ENCODE measurements around the gene LINGO4.

DNA sequence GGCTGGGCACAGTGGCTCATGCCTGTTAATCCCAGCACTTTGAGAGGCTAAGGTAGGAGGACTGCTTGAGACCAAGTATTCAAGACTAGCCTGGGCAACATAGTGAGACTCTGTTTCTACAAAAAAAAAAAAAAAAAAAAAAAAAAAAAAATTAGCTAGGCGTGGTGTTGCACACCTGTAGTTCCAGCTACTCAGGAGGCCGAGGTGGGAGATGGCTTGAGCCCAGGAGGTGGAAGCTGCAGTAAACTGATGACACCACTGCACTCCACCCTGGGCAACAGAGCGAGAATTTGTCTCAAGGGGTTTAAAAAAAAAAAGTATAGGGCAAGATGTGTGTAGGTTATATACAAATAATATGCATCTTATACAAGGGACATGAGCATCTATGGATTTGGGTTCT is 17.5 kb downstream of the LINGO4 start:
- TF ChIP-seq, protein P1, sequence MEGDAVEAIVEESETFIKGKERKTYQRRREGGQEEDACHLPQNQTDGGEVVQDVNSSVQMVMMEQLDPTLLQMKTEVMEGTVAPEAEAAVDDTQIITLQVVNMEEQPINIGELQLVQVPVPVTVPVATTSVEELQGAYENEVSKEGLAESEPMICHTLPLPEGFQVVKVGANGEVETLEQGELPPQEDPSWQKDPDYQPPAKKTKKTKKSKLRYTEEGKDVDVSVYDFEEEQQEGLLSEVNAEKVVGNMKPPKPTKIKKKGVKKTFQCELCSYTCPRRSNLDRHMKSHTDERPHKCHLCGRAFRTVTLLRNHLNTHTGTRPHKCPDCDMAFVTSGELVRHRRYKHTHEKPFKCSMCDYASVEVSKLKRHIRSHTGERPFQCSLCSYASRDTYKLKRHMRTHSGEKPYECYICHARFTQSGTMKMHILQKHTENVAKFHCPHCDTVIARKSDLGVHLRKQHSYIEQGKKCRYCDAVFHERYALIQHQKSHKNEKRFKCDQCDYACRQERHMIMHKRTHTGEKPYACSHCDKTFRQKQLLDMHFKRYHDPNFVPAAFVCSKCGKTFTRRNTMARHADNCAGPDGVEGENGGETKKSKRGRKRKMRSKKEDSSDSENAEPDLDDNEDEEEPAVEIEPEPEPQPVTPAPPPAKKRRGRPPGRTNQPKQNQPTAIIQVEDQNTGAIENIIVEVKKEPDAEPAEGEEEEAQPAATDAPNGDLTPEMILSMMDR (IDR thresholded peaks at IDR 0.05): no peak
- no peak for TF ChIP-seq ZFX (IDR thresholded peaks at IDR 0.05; ENCODE audit: borderline replicate concordance)
